Measurements from ENCODE around the gene ZFP30. TPM values are rescaled to one million over a fixed set of nuclear protein-coding genes. Genes with fewer than 3 reads are reported as not detected.

The ZFP30 gene
- 3.2 TPM for total RNA-seq (2013)
- polyA plus RNA-seq (under 1 TPM; 0.28 to 0.85 (median 0.46) TPM), polyA minus RNA-seq (0.69 and 1.0 TPM in 2 replicates), total RNA-seq (0.49 to 8.9 (median 1.1) reads per million in 11 experiments)

- Mint-ChIP-seq H3K27ac (peak within 1 kb of the TSS; percentile 50 to 88 (median 80)), H3K27me3 (ENCODE audit: low read depth in 3 of 3) (peaks cover 2 to 8% (median 3%) of the 10 kb centered on the region in 3 donors), H3K4me1 (peaks cover 23% of the 10 kb centered on the region), H3K9me3 (peaks cover 13 to 41% (median 26%) of the 10 kb centered on the region in 7 donors), H3K36me3 (peaks cover 3 to 10% of the 10 kb centered on the region in 2 donors), H3K4me3 (peak within 1 kb of the TSS; percentile 94 to 96)
- peak within 1 kb of the TSS; percentile 51 to 87 (median 81) for H3K4me3 ChIP-seq (replicated peaks in 1 of 3; ENCODE audit: low read depth in 2 of 3, low read length in 3 of 3)
- H3K27ac ChIP-seq (ENCODE audit: low read depth in 1 of 2, low read length in 2 of 2): peak within 1 kb of the TSS; percentile 69 to 74
- H3K36me3 ChIP-seq (replicated peaks in 1 of 2; ENCODE audit: control insufficient read depth in 1 of 2, insufficient read depth in 2 of 2, low read length in 2 of 2): no peaks in the 10 kb centered on the region
- H3K27me3 ChIP-seq (ENCODE audit: control insufficient read depth in 2 of 2, insufficient read depth in 2 of 2, low read length in 2 of 2): no peaks in the 10 kb centered on the region
- WGBS (ENCODE audit: insufficient coverage): 0% methylated on average over 33 of the region's 34 CpGs
- H3K9ac ChIP-seq (ENCODE audit: insufficient read depth, low read length, poor library complexity, severe bottlenecking): peak within 1 kb of the TSS; percentile 76
- H4K20me1 ChIP-seq (ENCODE audit: insufficient read depth, low read length): no peaks in the 10 kb centered on the region
- H3K4me1 ChIP-seq (ENCODE audit: control insufficient read depth in 1 of 2, insufficient read depth in 2 of 2, low read length in 2 of 2): peaks cover 19 to 22% of the 10 kb centered on the region in 2 donors
- DNase-seq: peak; percentile 13 to 59 (median 17)
- H2AFZ ChIP-seq (ENCODE audit: insufficient read depth, low read depth, low read length, poor library complexity, severe bottlenecking): peak within 1 kb of the TSS; percentile 93
- no peak for TF ChIP-seq CTCF (IDR thresholded peaks at IDR 0.05)
- intact Hi-C loops (cut with micrococcal nuclease): no loop called here
- peaks cover 10% of the 10 kb centered on the region for H3K79me2 ChIP-seq (ENCODE audit: insufficient read depth, low read length)
- peaks cover 14 to 21% of the 10 kb centered on the region in 2 donors for H3K9me3 ChIP-seq (replicated peaks in 1 of 2; ENCODE audit: control insufficient read depth in 1 of 2, insufficient read depth in 1 of 2, low read length in 2 of 2)
- peak within 1 kb of the TSS; percentile 82 for H3K4me2 ChIP-seq (replicated peaks; ENCODE audit: extremely low read depth, low read length, poor library complexity, severe bottlenecking)
Observed at GRCh38 chr19:37655301-37655688, at the start of gene ZFP30. Gene ZFP30, minus strand, starts transcription at chr19:37655465. Its CDS starts 7,643 bp downstream, at chr19:37647822.

- no peak for DNase-seq
- Histone ChIP-seq H2AFZ (ENCODE audit: insufficient read depth, low read depth, low read length, poor library complexity, severe bottlenecking) (no peak overlapping the region), H3K4me1 (ENCODE audit: control insufficient read depth in 1 of 2, insufficient read depth in 2 of 2, low read length in 2 of 2) (no peaks in the 10 kb centered on the region), H3K27me3 (ENCODE audit: control insufficient read depth in 2 of 2, insufficient read depth in 2 of 2, low read length in 2 of 2) (no peaks in the 10 kb centered on the region), H4K20me1 (ENCODE audit: insufficient read depth, low read length) (no peaks in the 10 kb centered on the region), H3K9ac (ENCODE audit: insufficient read depth, low read length, poor library complexity, severe bottlenecking) (no peak overlapping the region), H3K4me2 (replicated peaks; ENCODE audit: extremely low read depth, low read length, poor library complexity, severe bottlenecking) (no peak overlapping the region), H3K9me3 (replicated peaks in 1 of 2; ENCODE audit: control insufficient read depth in 1 of 2, insufficient read depth in 1 of 2, low read length in 2 of 2) (peaks cover 45 to 83% of the 10 kb centered on the region in 2 donors), H3K4me3 (replicated peaks in 1 of 3; ENCODE audit: low read depth in 2 of 3, low read length in 3 of 3) (no peak overlapping the region), H3K27ac (ENCODE audit: low read depth in 1 of 2, low read length in 2 of 2) (no peak overlapping the region), H3K79me2 (ENCODE audit: insufficient read depth, low read length) (no peaks in the 10 kb centered on the region), H3K36me3 (replicated peaks in 1 of 2; ENCODE audit: control insufficient read depth in 1 of 2, insufficient read depth in 2 of 2, low read length in 2 of 2) (peaks cover 0 to 24% of the 10 kb centered on the region in 2 donors)
- intact Hi-C loops (cut with micrococcal nuclease): no loop called here
- Mint-ChIP-seq H3K36me3 (peaks cover 17 to 33% of the 10 kb centered on the region in 2 donors), H3K27me3 (ENCODE audit: low read depth in 3 of 3) (no peaks in the 10 kb centered on the region), H3K4me3 (no peak overlapping the region), H3K4me1 (no peaks in the 10 kb centered on the region), H3K9me3 (peaks cover 39 to 80% (median 59%) of the 10 kb centered on the region in 7 donors), H3K27ac (no peak overlapping the region)
- WGBS (ENCODE audit: insufficient coverage): 100% methylated on average over 1 of the region's 5 CpGs
- no peak for TF ChIP-seq CTCF (IDR thresholded peaks at IDR 0.05)
Observed at GRCh38 chr19:37699057-37699456, 43.8 kb upstream of the ZFP30 start.

All from CD14-positive monocyte (primary cell).